HepG2 (cell line): ENCODE measurements around the gene RPS8. TPM values are rescaled to one million over a fixed set of nuclear protein-coding genes. Genes with fewer than 3 reads are reported as not detected.

Source experiments
- EP300 ChIP-seq, 3 experiments: sonication (generic) in 1 of 3; formaldehyde crosslinking in 1 of 3; IDR thresholded peaks; 2 replicates each; pipeline versions ENCODE4 v1.5.1 to v1.6.1; 2011 to 2020; ENCODE audit warnings: low read depth in 2 of 3, low read length in 2 of 3, borderline replicate concordance in 1 of 3, improper control_type of control experiment in 1 of 3, mild to moderate bottlenecking in 1 of 3, missing genetic modification reagents in 1 of 3, moderate library complexity in 1 of 3
- FLYWCH1 ChIP-seq: sonication (generic); formaldehyde crosslinking; IDR thresholded peaks from 2 replicates; pipeline ENCODE4 v1.8.1; 2023; ENCODE audit warnings: mild to moderate bottlenecking, missing genetic modification reagents
- FOXO4 ChIP-seq: sonication (generic); formaldehyde crosslinking; conservative IDR thresholded peaks from 2 replicates; pipeline ENCODE4 v1.8.1; 2023; ENCODE audit warnings: missing genetic modification reagents
- GPBP1L1 ChIP-seq: sonication (generic); formaldehyde crosslinking; IDR thresholded peaks from 2 replicates; pipeline ENCODE4 v1.5.0; 2020; ENCODE audit warnings: mild to moderate bottlenecking, missing genetic modification reagents
- HMGA1 ChIP-seq: sonication (generic); formaldehyde crosslinking; conservative IDR thresholded peaks from 2 replicates; pipeline ENCODE4 v1.4.0; 2020; ENCODE audit warnings: missing genetic modification reagents
- IRF1 ChIP-seq: sonication (generic); formaldehyde crosslinking; IDR thresholded peaks from 2 replicates; pipeline ENCODE4 v1.4.0; 2020; ENCODE audit warnings: low read depth, mild to moderate bottlenecking, missing genetic modification reagents
- KAT7 ChIP-seq: IDR thresholded peaks from 2 replicates; pipeline ENCODE4 v1.6.1; 2018; ENCODE audit warnings: borderline replicate concordance, missing compliant biosample characterization
- KLF12 ChIP-seq: sonication (generic); formaldehyde crosslinking; IDR thresholded peaks from 2 replicates; pipeline ENCODE4 v1.4.0; 2020; ENCODE audit warnings: missing genetic modification reagents, borderline replicate concordance
- MZF1 ChIP-seq: sonication (generic); formaldehyde crosslinking; IDR thresholded peaks from 2 replicates; pipeline ENCODE4 v1.8.1; 2023; ENCODE audit warnings: mild to moderate bottlenecking, missing genetic modification reagents, borderline replicate concordance
- NFYC ChIP-seq: IDR thresholded peaks from 2 replicates; pipeline ENCODE4 v1.6.1; 2016; ENCODE audit warnings: missing genetic modification reagents, missing compliant biosample characterization
- NR1H2 ChIP-seq: sonication (generic); formaldehyde crosslinking; IDR thresholded peaks from 2 replicates; pipeline ENCODE4 v1.8.1; 2022; ENCODE audit warnings: low read depth, missing genetic modification reagents, borderline replicate concordance
- RBM22 ChIP-seq: fragments of 200-400 bp; formaldehyde crosslinking; optimal IDR thresholded peaks from 2 replicates; pipeline ENCODE3; 2017; ENCODE audit warnings: mild to moderate bottlenecking, low read length, moderate library complexity
- SRY ChIP-seq: sonication (generic); formaldehyde crosslinking; IDR thresholded peaks from 2 replicates; pipeline ENCODE4 v1.8.0; 2022; ENCODE audit warnings: mild to moderate bottlenecking, missing genetic modification reagents
- TBP ChIP-seq: sonication (generic); formaldehyde crosslinking; IDR thresholded peaks from 2 replicates; pipeline ENCODE4 v1.5.0; 2020; ENCODE audit warnings: missing genetic modification reagents
- ZBTB20 ChIP-seq: sonication (generic); formaldehyde crosslinking; IDR thresholded peaks from 2 replicates; pipeline ENCODE4 v1.8.1; 2023; ENCODE audit warnings: missing genetic modification reagents, low read depth, mild to moderate bottlenecking, borderline replicate concordance
- ZGPAT ChIP-seq: IDR thresholded peaks from 2 replicates; pipeline ENCODE4 v1.6.1; 2016; ENCODE audit warnings: mild to moderate bottlenecking
- ZNF335 ChIP-seq: sonication (generic); formaldehyde crosslinking; IDR thresholded peaks from 2 replicates; pipeline ENCODE4 v1.4.0; 2020; ENCODE audit warnings: missing genetic modification reagents
- ZNF597 ChIP-seq: sonication (generic); formaldehyde crosslinking; IDR thresholded peaks from 2 replicates; pipeline ENCODE4 v1.5.0; 2020; ENCODE audit warnings: missing genetic modification reagents
- ZNF614 ChIP-seq: IDR thresholded peaks from 2 replicates; pipeline ENCODE4 v1.6.1; 2018; ENCODE audit warnings: missing biosample characterization, missing genetic modification reagents, inconsistent platforms, borderline replicate concordance
- ZNF737 ChIP-seq: sonication (generic); formaldehyde crosslinking; IDR thresholded peaks from 2 replicates; pipeline ENCODE4 v1.5.0; 2020; ENCODE audit warnings: missing genetic modification reagents, mild to moderate bottlenecking, borderline replicate concordance
- polyA plus RNA-seq, 8 experiments: library from polyadenylated mRNA; depleted of rRNA in 3 of 8; stranded (reverse) in 7 of 8; unstranded in 1 of 8; fragments of >200 nt; fragmentation: Illumina TruSeq in 4 of 8; extraction: Trizol in 4 of 8; gene quantifications; 2 replicates each; pipeline versions ENCODE4 v1.2.1 to v1.2.3, GENCODE V29; 2011 to 2016; ENCODE audit warnings: low read depth in 4 of 8, missing spikeins in 1 of 8, mixed read lengths in 1 of 8; ENCODE audit not compliant: insufficient read depth in 1 of 8
- total RNA-seq, 5 experiments: library from RNA; depleted of rRNA; stranded (reverse); fragments of >200 nt; fragmentation: Illumina TruSeq; extraction: Trizol; gene quantifications; 2 replicates each; pipeline ENCODE4 v1.2.3, GENCODE V29; 2016; ENCODE audit warnings: low read depth in 1 of 5

RPS8 gene
- total and polyA plus RNA-seq, 2 of the 13 experiments (the other 11 are each of a cell fraction or from before 2014, with no cell fraction given) = 2,628 to 2,822 TPM

GRCh38 chr1:44784094-44785028, 9.0 kb downstream of the RPS8 start (continued):
- no peak for TF ChIP-seq IRF1 (CRISPR knock-in tag)
- TF ChIP-seq NFYC (CRISPR knock-in tag) = no peak
- 0 out of 2 replicates have a peak, but pooled peaks have one; percentile 71 for TF ChIP-seq SRY (CRISPR knock-in tag)
- TF ChIP-seq ZGPAT (CRISPR knock-in tag) = peak; percentile 68
- TF ChIP-seq ZNF737 (CRISPR knock-in tag) = no peak
- no peak for TF ChIP-seq HMGA1 (CRISPR knock-in tag)
- no peak for TF ChIP-seq EP300 (IDR thresholded peaks at IDR 0.05; ENCODE audit: low read depth in 2 of 2, low read length in 2 of 2)
- no peak for TF ChIP-seq EP300 (CRISPR knock-in tag; IDR thresholded peaks at IDR 0.05; ENCODE audit: borderline replicate concordance)
- TF ChIP-seq FOXO4 = no peak
- peak; percentile 59; the same call in 1 of the 2 replicates for TF ChIP-seq NR1H2 (CRISPR knock-in tag)
- no peak for TF ChIP-seq ZBTB20 (CRISPR knock-in tag)
- no peak for TF ChIP-seq FLYWCH1
- TF ChIP-seq MZF1 (CRISPR knock-in tag) = no peak
- TF ChIP-seq ZNF614 = no peak
- TF ChIP-seq GPBP1L1 (CRISPR knock-in tag) = no peak
- no peak for TF ChIP-seq RBM22
- TF ChIP-seq ZNF335 (CRISPR knock-in tag) = no peak
- peak; percentile 63; the same call in 1 of the 2 replicates for TF ChIP-seq KAT7 (CRISPR knock-in tag)
- TF ChIP-seq TBP (CRISPR knock-in tag) = no peak
- TF ChIP-seq KLF12 (CRISPR knock-in tag) = peak; percentile 73; the same call in 1 of the 2 replicates
- no peak for TF ChIP-seq ZNF597 (CRISPR knock-in tag)
